K562 (cell line): Measurements from ENCODE around the gene ITGAL. TPM values are rescaled to one million over a fixed set of nuclear protein-coding genes. Genes with fewer than 3 reads are reported as not detected.

Experiments used
- ATF7 ChIP-seq: fragments of 450-650 bp; IDR thresholded peaks from 2 replicates; pipeline ENCODE4 v1.7.1; 2014; ENCODE audit warnings: mild to moderate bottlenecking, moderate library complexity
- BACH1 ChIP-seq: fragments of 200-800 bp; sonication (Bioruptor generic); IDR thresholded peaks from 2 replicates; pipeline ENCODE4 v1.6.1; 2016; ENCODE audit warnings: missing genetic modification characterization, missing compliant biosample characterization
- CBX3 ChIP-seq, 2 experiments: IDR thresholded peaks; 1 replicate in 1 of 2; 2 replicates in 1 of 2; pipeline ENCODE4 v1.6.1; 2012; ENCODE audit warnings: inconsistent platforms in 2 of 2, low read length in 2 of 2, borderline replicate concordance in 1 of 2, control low read depth in 1 of 2
- CREBBP ChIP-seq: IDR thresholded peaks from one replicate; pipeline ENCODE4 v1.6.1; 2012; ENCODE audit warnings: low read depth, mild to moderate bottlenecking, control low read depth, inconsistent platforms, low read length
- ELF1 ChIP-seq: fragments of 200-800 bp; sonication (Bioruptor generic); IDR thresholded peaks from 2 replicates; pipeline ENCODE4 v1.6.1; 2016; ENCODE audit warnings: missing genetic modification characterization, missing compliant biosample characterization
- ELF4 ChIP-seq: fragments of 450-650 bp; formaldehyde crosslinking; IDR thresholded peaks from 2 replicates; pipeline ENCODE4 v1.4.0; 2022; ENCODE audit warnings: missing genetic modification characterization
- ESRRA ChIP-seq: fragments of 450-650 bp; IDR thresholded peaks from 2 replicates; pipeline ENCODE4 v1.6.1; 2014; ENCODE audit warnings: low read depth, mild to moderate bottlenecking, moderate library complexity, borderline replicate concordance
- MAFG ChIP-seq: fragments of 450-650 bp; conservative IDR thresholded peaks from 2 replicates; pipeline ENCODE4 v1.6.1; 2016; ENCODE audit warnings: missing genetic modification characterization, missing compliant biosample characterization
- MCM3 ChIP-seq: fragments of 450-650 bp; IDR thresholded peaks from 2 replicates; pipeline ENCODE4 v1.6.1; 2016
- MXI1 ChIP-seq: IDR thresholded peaks from 2 replicates; pipeline ENCODE4 v1.6.1; 2011; ENCODE audit warnings: low read depth, mild to moderate bottlenecking, improper control_type of control experiment, low read length
- NBN ChIP-seq: fragments of 450-650 bp; IDR thresholded peaks from 2 replicates; pipeline ENCODE4 v1.6.1; 2016; ENCODE audit warnings: low read depth, mild to moderate bottlenecking
- NCOA4 ChIP-seq: fragments of 450-650 bp; IDR thresholded peaks from 2 replicates; pipeline ENCODE4 v1.6.1; 2018; ENCODE audit warnings: mild to moderate bottlenecking; ENCODE audit not compliant: partially characterized antibody
- NFE2 ChIP-seq: IDR thresholded peaks from 2 replicates; pipeline ENCODE4 v1.6.1; 2014; ENCODE audit warnings: antibody characterized with exemption, low read depth
- PHF8 ChIP-seq: fragments of 200-600 bp; sonication (generic); IDR thresholded peaks from 2 replicates; pipeline ENCODE4 v1.6.1; 2012; ENCODE audit warnings: mixed run types, mild to moderate bottlenecking, inconsistent platforms, low read length, moderate library complexity, borderline replicate concordance
- PHTF2 ChIP-seq: fragments of 250-450 bp; sonication (Bioruptor Pico); IDR thresholded peaks from 2 replicates; pipeline ENCODE4 v1.5.0; 2021; ENCODE audit warnings: mild to moderate bottlenecking
- PPARD ChIP-seq: fragments of 250-450 bp; sonication (Bioruptor Pico); IDR thresholded peaks from 2 replicates; pipeline ENCODE4 v1.8.0; 2022; ENCODE audit warnings: inconsistent platforms, mild to moderate bottlenecking, moderate library complexity
- RHOXF2B ChIP-seq: fragments of 250-450 bp; sonication (Bioruptor Pico); conservative IDR thresholded peaks from 2 replicates; pipeline ENCODE4 v1.5.1; 2021
- SNIP1 ChIP-seq: fragments of 450-650 bp; IDR thresholded peaks from 2 replicates; pipeline ENCODE4 v1.7.1; 2017; ENCODE audit warnings: low read depth, mild to moderate bottlenecking
- TAF9B ChIP-seq: fragments of 450-650 bp; IDR thresholded peaks from 2 replicates; pipeline ENCODE4 v1.6.1; 2018; ENCODE audit warnings: mild to moderate bottlenecking; ENCODE audit not compliant: partially characterized antibody
- TBL1XR1 ChIP-seq, 2 experiments: IDR thresholded peaks; 2 replicates each; pipeline ENCODE4 v1.6.1; 2012; ENCODE audit warnings: improper control_type of control experiment in 2 of 2, low read length in 2 of 2, mild to moderate bottlenecking in 1 of 2
- ZBTB8A ChIP-seq: fragments of 450-650 bp; IDR thresholded peaks from 2 replicates; pipeline ENCODE4 v1.6.1; 2018; ENCODE audit warnings: mild to moderate bottlenecking, moderate library complexity; ENCODE audit not compliant: partially characterized antibody
- ZNF133 ChIP-seq: fragments of 250-450 bp; sonication (Bioruptor Pico); IDR thresholded peaks from 2 replicates; pipeline ENCODE4 v1.4.0; 2020; ENCODE audit warnings: mild to moderate bottlenecking
- ZNF77 ChIP-seq: fragments of 250-450 bp; sonication (Bioruptor Pico); IDR thresholded peaks from 2 replicates; pipeline ENCODE4 v1.5.0; 2020
- ZNF778 ChIP-seq: fragments of 450-650 bp; formaldehyde crosslinking; IDR thresholded peaks from 2 replicates; pipeline ENCODE4 v1.4.0; 2020; ENCODE audit warnings: mild to moderate bottlenecking, moderate library complexity
- polyA plus RNA-seq, 8 experiments: library from polyadenylated mRNA; depleted of rRNA in 4 of 8; stranded (reverse) in 5 of 8; unstranded in 3 of 8; fragments of >200 nt; fragmentation: Nextera tagmentation in 2 of 8; fragmentation: Illumina TruSeq in 1 of 8; extraction: Ambion mirVana in 2 of 8; extraction: Trizol in 1 of 8; gene quantifications; 2 replicates each; pipeline versions ENCODE4 v1.2.1 to v1.2.3, GENCODE V29; 2011 to 2014; ENCODE audit warnings: inconsistent platforms in 1 of 8, missing spikeins in 1 of 8
- total RNA-seq, 7 experiments: library from RNA; depleted of rRNA in 6 of 7; stranded (reverse); fragments of >200 nt in 6 of 7; fragmentation: Illumina TruSeq in 2 of 7; extraction: Trizol in 2 of 7; gene quantifications; 2 replicates each; pipeline versions ENCODE4 v1.2.1 to v1.2.3, GENCODE V29; 2011 to 2021; ENCODE audit warnings: low replicate concordance in 1 of 7
- TF ChIP-seq, protein P1 (sequence below): fragments of 450-650 bp; IDR thresholded peaks from 2 replicates; pipeline ENCODE4 v1.6.1; 2017; ENCODE audit warnings: antibody characterized with exemption
- TF ChIP-seq, protein P2 (sequence below): fragments of 250-450 bp; sonication (Bioruptor Pico); IDR thresholded peaks from 2 replicates; pipeline ENCODE4 v1.8.0; 2022; ENCODE audit warnings: inconsistent platforms, mild to moderate bottlenecking, moderate library complexity, borderline replicate concordance
- TF ChIP-seq, protein P3 (sequence below): fragments of 250-450 bp; sonication (Bioruptor Pico); IDR thresholded peaks from 2 replicates; pipeline ENCODE4 v1.8.0; 2022; ENCODE audit warnings: moderate library complexity, mild to moderate bottlenecking, inconsistent platforms

The ITGAL gene
- total and polyA plus RNA-seq, 9 of the 15 experiments (the other 6 are each of a cell fraction or from before 2014, with no cell fraction given), result 0.01 to 0.53 TPM; not detected in 7

DNA sequence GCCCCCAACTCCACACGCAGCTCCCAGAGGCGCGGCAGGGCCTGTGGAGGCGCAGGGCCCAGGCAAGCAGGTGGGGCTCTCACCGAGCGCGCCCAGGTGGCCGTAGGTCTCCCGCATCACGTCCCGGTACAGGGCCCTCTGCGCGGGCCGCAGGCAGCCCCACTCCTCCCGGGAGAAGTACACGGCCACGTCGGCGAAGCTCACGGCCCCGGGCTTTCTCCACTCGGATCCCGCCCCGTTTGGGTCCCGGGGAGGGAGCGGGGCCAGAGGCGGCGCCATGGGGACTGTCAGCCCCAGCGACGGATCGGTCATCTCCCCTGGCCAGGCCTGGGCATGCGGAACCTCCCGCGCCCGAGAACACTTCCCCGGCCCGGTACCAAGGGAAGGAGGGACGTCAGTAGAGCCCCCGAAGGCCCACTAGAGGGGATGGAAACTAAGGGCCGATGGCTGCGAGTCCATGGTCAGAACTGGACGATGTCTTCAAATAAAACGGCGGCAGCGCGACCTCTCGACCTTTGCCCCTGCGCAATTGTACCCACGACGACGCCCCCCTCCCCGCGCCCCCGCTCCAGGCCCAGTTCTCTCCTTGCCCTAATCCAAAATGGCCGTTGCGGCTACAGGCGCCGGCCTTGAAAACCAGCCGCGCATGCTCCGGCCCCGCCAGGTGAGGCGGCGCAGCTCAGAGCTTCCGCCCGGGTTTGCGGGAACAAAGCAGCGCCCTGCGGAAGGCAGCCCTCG, 62.0 kb downstream of the ITGAL start, which contains the start of gene ZNF747 (continued):
- TF ChIP-seq MCM3 (no peak), MAFG (no peak), NBN (0 out of 2 replicates have a peak, but pooled peaks have one; percentile 2), BACH1 (tag) (no peak), RHOXF2B (CRISPR knock-in tag) (no peak), PHF8 (peak; percentile 65; the same call in 1 of the 2 replicates), ESRRA (no peak; the same call in 1 of the 2 replicates), PHTF2 (CRISPR knock-in tag) (no peak), MXI1 (no peak; the same call in 1 of the 2 replicates), TBL1XR1 (IDR thresholded peaks at IDR 0.05; ENCODE audit: low read length in 2 of 2) (0 out of 4 replicates have a peak, but pooled peaks of 1 of the 2 experiments have one; percentile 46), NCOA4 (no peak), ZBTB8A (no peak), ZNF778 (CRISPR knock-in tag) (no peak), TAF9B (no peak), CBX3 (IDR thresholded peaks at IDR 0.05; ENCODE audit: borderline replicate concordance in 1 of 2, low read length in 2 of 2) (no peak), PPARD (CRISPR knock-in tag) (no peak), NFE2 (no peak), ELF1 (tag) (peak; percentile 97), ZNF133 (no peak), ELF4 (peak; percentile 47; the same call in 1 of the 2 replicates), SNIP1 (no peak), ATF7 (peak; percentile 62; the same call in 1 of the 2 replicates), CREBBP (no peak), ZNF77 (no peak)
- TF ChIP-seq, protein P1, sequence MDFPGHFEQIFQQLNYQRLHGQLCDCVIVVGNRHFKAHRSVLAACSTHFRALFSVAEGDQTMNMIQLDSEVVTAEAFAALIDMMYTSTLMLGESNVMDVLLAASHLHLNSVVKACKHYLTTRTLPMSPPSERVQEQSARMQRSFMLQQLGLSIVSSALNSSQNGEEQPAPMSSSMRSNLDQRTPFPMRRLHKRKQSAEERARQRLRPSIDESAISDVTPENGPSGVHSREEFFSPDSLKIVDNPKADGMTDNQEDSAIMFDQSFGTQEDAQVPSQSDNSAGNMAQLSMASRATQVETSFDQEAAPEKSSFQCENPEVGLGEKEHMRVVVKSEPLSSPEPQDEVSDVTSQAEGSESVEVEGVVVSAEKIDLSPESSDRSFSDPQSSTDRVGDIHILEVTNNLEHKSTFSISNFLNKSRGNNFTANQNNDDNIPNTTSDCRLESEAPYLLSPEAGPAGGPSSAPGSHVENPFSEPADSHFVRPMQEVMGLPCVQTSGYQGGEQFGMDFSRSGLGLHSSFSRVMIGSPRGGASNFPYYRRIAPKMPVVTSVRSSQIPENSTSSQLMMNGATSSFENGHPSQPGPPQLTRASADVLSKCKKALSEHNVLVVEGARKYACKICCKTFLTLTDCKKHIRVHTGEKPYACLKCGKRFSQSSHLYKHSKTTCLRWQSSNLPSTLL, result no peak
- TF ChIP-seq, protein P2, sequence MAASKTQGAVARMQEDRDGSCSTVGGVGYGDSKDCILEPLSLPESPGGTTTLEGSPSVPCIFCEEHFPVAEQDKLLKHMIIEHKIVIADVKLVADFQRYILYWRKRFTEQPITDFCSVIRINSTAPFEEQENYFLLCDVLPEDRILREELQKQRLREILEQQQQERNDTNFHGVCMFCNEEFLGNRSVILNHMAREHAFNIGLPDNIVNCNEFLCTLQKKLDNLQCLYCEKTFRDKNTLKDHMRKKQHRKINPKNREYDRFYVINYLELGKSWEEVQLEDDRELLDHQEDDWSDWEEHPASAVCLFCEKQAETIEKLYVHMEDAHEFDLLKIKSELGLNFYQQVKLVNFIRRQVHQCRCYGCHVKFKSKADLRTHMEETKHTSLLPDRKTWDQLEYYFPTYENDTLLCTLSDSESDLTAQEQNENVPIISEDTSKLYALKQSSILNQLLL, result no peak
- TF ChIP-seq, protein P3, sequence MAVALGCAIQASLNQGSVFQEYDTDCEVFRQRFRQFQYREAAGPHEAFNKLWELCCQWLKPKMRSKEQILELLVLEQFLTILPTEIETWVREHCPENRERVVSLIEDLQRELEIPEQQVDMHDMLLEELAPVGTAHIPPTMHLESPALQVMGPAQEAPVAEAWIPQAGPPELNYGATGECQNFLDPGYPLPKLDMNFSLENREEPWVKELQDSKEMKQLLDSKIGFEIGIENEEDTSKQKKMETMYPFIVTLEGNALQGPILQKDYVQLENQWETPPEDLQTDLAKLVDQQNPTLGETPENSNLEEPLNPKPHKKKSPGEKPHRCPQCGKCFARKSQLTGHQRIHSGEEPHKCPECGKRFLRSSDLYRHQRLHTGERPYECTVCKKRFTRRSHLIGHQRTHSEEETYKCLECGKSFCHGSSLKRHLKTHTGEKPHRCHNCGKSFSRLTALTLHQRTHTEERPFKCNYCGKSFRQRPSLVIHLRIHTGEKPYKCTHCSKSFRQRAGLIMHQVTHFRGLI (CRISPR knock-in tag), result no peak
